NB4 (cell line): Measurements from ENCODE around the gene PINK1.

Experiments used
- DNase-seq: peaks from one replicate; pipeline ENCODE4 v3.0.0; 2010; ENCODE audit warnings: low read depth
- H3K4me3 ChIP-seq: one replicate; pipeline ENCODE4 v1.5.1; 2011; ENCODE audit warnings: mild to moderate bottlenecking, low read depth, low read length, moderate library complexity
- CTCF ChIP-seq: IDR thresholded peaks from one replicate; pipeline ENCODE4 v1.5.1; 2012; ENCODE audit warnings: low read depth, low read length
- MAX ChIP-seq: IDR thresholded peaks from 2 replicates; pipeline ENCODE4 v1.6.1; 2011; ENCODE audit warnings: low read depth, low read length
- MYC ChIP-seq: IDR thresholded peaks from 2 replicates; pipeline ENCODE4 v1.6.1; 2011; ENCODE audit warnings: low read depth, low read length
- POLR2A ChIP-seq: IDR thresholded peaks from 2 replicates; pipeline ENCODE4 v1.6.1; 2011; ENCODE audit warnings: mild to moderate bottlenecking; ENCODE audit not compliant: insufficient read length; ENCODE audit errors: extremely low read depth

The PINK1 gene

GRCh38 chr1:20657024-20657423 lies 23.8 kb downstream of the PINK1 start:
- H3K4me3 ChIP-seq: no peak overlapping the region
- DNase-seq: no peak
- TF ChIP-seq CTCF (no peak), MYC (no peak), POLR2A (no peak), MAX (no peak)

- H3K4me3 ChIP-seq: no peak overlapping the region
- DNase-seq: no peak
- TF ChIP-seq MAX (no peak), MYC (no peak)
Observed at GRCh38 chr1:20658166-20658915, 25.1 kb downstream of the PINK1 start.

- H3K4me3 ChIP-seq: peak overlapping the region; percentile 83
- no peak for DNase-seq
- TF ChIP-seq CTCF (no peak), POLR2A (no peak)
Observed at GRCh38 chr1:20660363-20660762, 27.1 kb downstream of the PINK1 start.

- no peak for TF ChIP-seq POLR2A
- no peak for TF ChIP-seq MAX
- TF ChIP-seq MYC: no peak
- TF ChIP-seq CTCF: no peak
- DNase-seq: peak; percentile 32
- H3K4me3 ChIP-seq: peak overlapping the region; percentile 83
Observed at GRCh38 chr1:20660847-20661206, 27.6 kb downstream of the PINK1 start.

GRCh38 chr1:20661207-20662109 lies 28.2 kb downstream of the PINK1 start, which contains the start of gene DDOST:
TSS of gene DDOST (minus strand) at chr1:20661369. CDS start at chr1:20661350, 19 bp downstream.
- peak; percentile 98 for DNase-seq
- TF ChIP-seq MAX (no peak), CTCF (peak; percentile 20), POLR2A (peak; percentile 62), MYC (peak; percentile 62; the same call in 1 of the 2 replicates)
- peak within 1 kb of the TSS; percentile 86 for H3K4me3 ChIP-seq

GRCh38 chr1:20662110-20662475 lies 28.8 kb downstream of the PINK1 start:
- TF ChIP-seq CTCF: no peak
- TF ChIP-seq POLR2A: no peak
- no peak for TF ChIP-seq MAX
- TF ChIP-seq MYC: no peak
- peak overlapping the region; percentile 86 for H3K4me3 ChIP-seq
- peak; percentile 14 for DNase-seq
